Measurements from ENCODE around the gene ARID3C.

Gene ARID3C

GRCh38 chr9:34572628-34573027 lies 56.2 kb downstream of the ARID3C start:
- no peak overlapping the region for H2AFZ ChIP-seq (ENCODE audit: low read length)
- H3K9ac ChIP-seq (ENCODE audit: low read depth, low read length, poor library complexity, severe bottlenecking), result no peak overlapping the region
- TF ChIP-seq CTCF (conservative IDR thresholded peaks at IDR 0.05; ENCODE audit: low read length) (no peak), EZH2phosphoT487 (IDR thresholded peaks at IDR 0.05; ENCODE audit: borderline replicate concordance) (no peak)
- H3F3A ChIP-seq (ENCODE audit: low read depth), result no peaks in the 10 kb centered on the region
- no peaks in the 10 kb centered on the region for H3K79me2 ChIP-seq (ENCODE audit: insufficient read depth, low read length)
- no peaks in the 10 kb centered on the region for H4K20me1 ChIP-seq (ENCODE audit: insufficient read depth, low read length, poor library complexity, severe bottlenecking)
- H3K9me3 ChIP-seq (ENCODE audit: insufficient read depth, low read depth, low read length), result no peaks in the 10 kb centered on the region
- H3K4me3 ChIP-seq (ENCODE audit: low read length, poor library complexity, severe bottlenecking), result no peak overlapping the region
- H3K27me3 ChIP-seq (ENCODE audit: insufficient read depth, low read length, poor library complexity, severe bottlenecking), result no peaks in the 10 kb centered on the region
- no peak overlapping the region for H3K4me2 ChIP-seq (ENCODE audit: low read depth, low read length, poor library complexity, severe bottlenecking)
- H3K4me1 ChIP-seq (ENCODE audit: insufficient read depth, low read length, poor library complexity, severe bottlenecking), result no peaks in the 10 kb centered on the region
- no peaks in the 10 kb centered on the region for H3K9me2 ChIP-seq (replicated peaks; ENCODE audit: low read depth, low read length)
- H3K36me3 ChIP-seq (ENCODE audit: insufficient read depth, low read length), result no peaks in the 10 kb centered on the region

GRCh38 chr9:34572092-34572491 lies 56.8 kb downstream of the ARID3C start:
- Histone ChIP-seq H3K36me3 (ENCODE audit: insufficient read depth, low read length) (no peaks in the 10 kb centered on the region), H3K27me3 (ENCODE audit: insufficient read depth, low read length, poor library complexity, severe bottlenecking) (no peaks in the 10 kb centered on the region), H3F3A (ENCODE audit: low read depth) (no peaks in the 10 kb centered on the region), H3K9me3 (ENCODE audit: insufficient read depth, low read depth, low read length) (no peaks in the 10 kb centered on the region), H3K4me2 (ENCODE audit: low read depth, low read length, poor library complexity, severe bottlenecking) (no peak overlapping the region), H3K9ac (ENCODE audit: low read depth, low read length, poor library complexity, severe bottlenecking) (no peak overlapping the region), H3K4me3 (ENCODE audit: low read length, poor library complexity, severe bottlenecking) (no peak overlapping the region), H3K79me2 (ENCODE audit: insufficient read depth, low read length) (no peaks in the 10 kb centered on the region), H3K4me1 (ENCODE audit: insufficient read depth, low read length, poor library complexity, severe bottlenecking) (no peaks in the 10 kb centered on the region), H4K20me1 (ENCODE audit: insufficient read depth, low read length, poor library complexity, severe bottlenecking) (no peaks in the 10 kb centered on the region), H3K9me2 (replicated peaks; ENCODE audit: low read depth, low read length) (no peaks in the 10 kb centered on the region), H2AFZ (ENCODE audit: low read length) (no peak overlapping the region)
- TF ChIP-seq EZH2phosphoT487 (IDR thresholded peaks at IDR 0.05; ENCODE audit: borderline replicate concordance) (no peak), CTCF (conservative IDR thresholded peaks at IDR 0.05; ENCODE audit: low read length) (no peak)

- no peak overlapping the region for H3K4me2 ChIP-seq (ENCODE audit: low read depth, low read length, poor library complexity, severe bottlenecking)
- H3K9me3 ChIP-seq (ENCODE audit: insufficient read depth, low read depth, low read length), result no peaks in the 10 kb centered on the region
- H3K36me3 ChIP-seq (ENCODE audit: insufficient read depth, low read length), result no peaks in the 10 kb centered on the region
- no peak overlapping the region for H3K9ac ChIP-seq (ENCODE audit: low read depth, low read length, poor library complexity, severe bottlenecking)
- H3K27me3 ChIP-seq (ENCODE audit: insufficient read depth, low read length, poor library complexity, severe bottlenecking), result no peaks in the 10 kb centered on the region
- no peak overlapping the region for H3K4me3 ChIP-seq (ENCODE audit: low read length, poor library complexity, severe bottlenecking)
- no peaks in the 10 kb centered on the region for H3K4me1 ChIP-seq (ENCODE audit: insufficient read depth, low read length, poor library complexity, severe bottlenecking)
- H3K79me2 ChIP-seq (ENCODE audit: insufficient read depth, low read length), result no peaks in the 10 kb centered on the region
- no peaks in the 10 kb centered on the region for H3F3A ChIP-seq (ENCODE audit: low read depth)
- H4K20me1 ChIP-seq (ENCODE audit: insufficient read depth, low read length, poor library complexity, severe bottlenecking), result no peaks in the 10 kb centered on the region
- H3K9me2 ChIP-seq (replicated peaks; ENCODE audit: low read depth, low read length), result no peaks in the 10 kb centered on the region
- H2AFZ ChIP-seq (ENCODE audit: low read length), result no peak overlapping the region
- TF ChIP-seq EZH2phosphoT487 (IDR thresholded peaks at IDR 0.05; ENCODE audit: borderline replicate concordance), result no peak
Observed at GRCh38 chr9:34571481-34571810, 57.4 kb downstream of the ARID3C start.

Measured in Loucy (cell line).